A673 (cell line): Measurements from ENCODE around the gene PPP1CC.

Experiments used
- CTCF ChIP-seq: fragments of 300-800, 200-600 bp; sonication (generic); conservative IDR thresholded peaks from 2 replicates; pipeline ENCODE4 v1.5.1; 2017; ENCODE audit warnings: low read depth, mild to moderate bottlenecking, antibody characterized with exemption, low read length, moderate library complexity, mixed read lengths
- EZH2 ChIP-seq: fragments of 200-600 bp; sonication (generic); IDR thresholded peaks from 2 replicates; pipeline ENCODE4 v1.6.1; 2017; ENCODE audit warnings: borderline replicate concordance, low read depth, mild to moderate bottlenecking, mixed read lengths, antibody characterized with exemption, low read length; ENCODE audit not compliant: poor library complexity, severe bottlenecking

GRCh38 chr12:110704750-110705149 lies 37.9 kb downstream of the PPP1CC start:
- TF ChIP-seq EZH2 (no peak), CTCF (0 out of 2 replicates have a peak, but pooled peaks have one; percentile 18)
